Activated CD4-positive, alpha-beta memory T cell treated with anti-CD3 and anti-CD28 coated beads, Interleukin-2, amount 10 ng/mL, durations not matched to agents 7 days and 5 days (primary cell): ENCODE data around the gene CCDC106. TPM values are rescaled to one million over a fixed set of nuclear protein-coding genes. Genes with fewer than 3 reads are reported as not detected.

Source experiments
- CTCF ChIA-PET: fragments of 350-600 bp; sonication (Branson Sonifier 250); formaldehyde crosslinking; loops from one replicate; lab custom pipeline; 2021; ENCODE audit warnings: antibody characterized with exemption, inconsistent platforms; lab: Charles Lee
- POLR2A ChIA-PET: fragments of 350-600 bp; sonication (Branson Sonifier 250); formaldehyde crosslinking; loops from one replicate; lab custom pipeline; 2021; ENCODE audit warnings: antibody characterized with exemption; lab: Charles Lee
- DNase-seq: peaks from one replicate; pipeline ENCODE4 v3.0.0-alpha.2; 2020
- H3K27ac Mint-ChIP-seq: one replicate; pipeline ENCODE4 v1.8.0; 2021; ENCODE audit warnings: mild to moderate bottlenecking, mixed read lengths
- H3K27me3 Mint-ChIP-seq: one replicate; pipeline ENCODE4 v1.8.0; 2021; ENCODE audit warnings: mixed read lengths
- H3K36me3 Mint-ChIP-seq: one replicate; pipeline ENCODE4 v1.8.0; 2021; ENCODE audit warnings: low read depth, mixed read lengths
- H3K4me1 Mint-ChIP-seq: one replicate; pipeline ENCODE4 v1.8.0; 2021; ENCODE audit warnings: mixed read lengths
- H3K4me3 Mint-ChIP-seq: one replicate; pipeline ENCODE4 v1.8.0; 2021; ENCODE audit warnings: mild to moderate bottlenecking, mixed read lengths
- H3K9me3 Mint-ChIP-seq: one replicate; pipeline ENCODE4 v1.8.0; 2021; ENCODE audit warnings: mixed read lengths
- total RNA-seq, 2 experiments: library from RNA; stranded (reverse); gene quantifications; one replicate each; pipeline ENCODE4 v1.2.3, GENCODE V29; 2021

The CCDC106 gene
- total RNA-seq, 2 experiments from 2014 or later, result 3.7 to 3.8 TPM

DNA sequence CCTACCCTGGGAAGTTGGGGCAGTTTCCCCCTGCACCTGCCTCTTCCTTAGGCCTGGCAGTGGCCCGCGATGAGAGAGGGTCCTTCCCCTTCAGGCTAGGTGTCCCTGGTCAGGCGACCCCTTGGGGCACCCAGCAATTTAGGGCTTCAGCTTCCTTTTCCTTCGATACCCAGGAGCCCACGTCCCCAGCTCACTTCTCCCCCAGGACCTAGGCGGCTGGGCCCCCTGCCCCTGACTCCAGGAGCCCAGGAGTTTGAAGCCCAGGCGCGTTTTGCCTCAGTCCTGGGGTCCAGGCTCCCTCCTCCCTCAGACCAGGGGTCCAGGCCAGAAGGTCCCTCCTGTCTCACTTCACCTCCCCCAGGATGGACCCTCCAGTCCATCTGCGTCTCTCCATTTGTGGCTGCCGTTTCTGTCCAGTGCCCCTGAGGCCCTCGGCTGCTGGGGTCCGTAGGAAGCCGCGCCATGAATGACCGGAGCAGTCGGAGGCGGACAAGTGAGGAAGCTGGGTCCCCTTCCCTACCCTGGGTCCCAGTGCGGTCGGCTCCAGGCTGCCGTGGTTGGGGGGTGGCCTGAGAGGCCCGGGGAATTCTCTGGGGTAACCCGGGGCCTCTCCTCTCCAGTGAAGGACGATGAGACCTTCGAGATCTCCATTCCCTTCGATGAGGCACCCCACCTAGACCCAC is 714 bp downstream of the CCDC106 start:
- Mint-ChIP-seq H3K36me3 (peaks cover 12% of the 10 kb centered on the region), H3K27ac (no peak overlapping the region), H3K27me3 (no peaks in the 10 kb centered on the region), H3K9me3 (no peaks in the 10 kb centered on the region), H3K4me3 (peak overlapping the region; percentile 43), H3K4me1 (peaks cover 36% of the 10 kb centered on the region)
- ChIA-PET POLR2A (interaction anchor here (1.0 to 1.7 kb wide), 5 partner anchors 8 to 50 kb away, joined by 3 to 7 read pairs (median 4); partner anchors contain the start of genes FIZ1 and ZNF784), CTCF (interaction anchor here (2.4 kb wide), 1 partner anchor 15 kb away, joined by 19 read pairs; no protein-coding TSS in a partner anchor)
- no peak for DNase-seq

- H3K4me1 Mint-ChIP-seq, result peaks cover 29% of the 10 kb centered on the region
- H3K9me3 Mint-ChIP-seq, result no peaks in the 10 kb centered on the region
- H3K36me3 Mint-ChIP-seq, result peaks cover 12% of the 10 kb centered on the region
- H3K4me3 Mint-ChIP-seq, result peak overlapping the region; percentile 49
- ChIA-PET CTCF (no interaction called here), POLR2A (interaction anchor here (1.7 kb wide), 3 partner anchors 11 to 50 kb away, joined by 4 to 7 read pairs (median 4); partner anchors contain the start of gene FIZ1)
- H3K27me3 Mint-ChIP-seq, result no peaks in the 10 kb centered on the region
- no peak for DNase-seq
- H3K27ac Mint-ChIP-seq, result no peak overlapping the region
Measured at GRCh38 chr19:55649268-55650125, 1.5 kb downstream of the CCDC106 start.

DNA sequence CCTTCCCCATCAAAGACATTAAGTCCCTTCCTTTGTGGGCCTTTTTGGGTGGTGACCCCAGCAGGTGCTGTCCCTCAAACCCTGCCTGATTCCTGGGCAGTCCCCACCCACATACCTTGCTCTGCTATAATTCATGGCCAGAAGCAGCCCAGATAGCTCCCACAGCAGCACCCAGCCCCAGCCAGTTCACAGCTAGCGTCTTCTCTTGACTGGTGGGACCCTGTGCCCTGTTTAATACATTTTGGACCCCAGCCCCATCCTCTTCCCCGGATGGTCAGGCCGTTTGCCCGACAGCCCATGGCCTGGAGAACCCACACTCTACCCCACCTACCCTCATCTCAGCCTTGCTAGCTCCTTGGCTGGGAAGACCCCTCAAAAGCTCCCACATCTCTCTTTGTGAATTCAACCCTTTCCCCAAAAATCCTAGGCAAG is 2.1 kb downstream of the CCDC106 start:
- Mint-ChIP-seq H3K27me3 (no peaks in the 10 kb centered on the region), H3K4me1 (peaks cover 26% of the 10 kb centered on the region), H3K4me3 (no peak overlapping the region), H3K36me3 (peaks cover 12% of the 10 kb centered on the region), H3K27ac (no peak overlapping the region), H3K9me3 (no peaks in the 10 kb centered on the region)
- ChIA-PET POLR2A (interaction anchor here (1.7 kb wide), 1 partner anchor 51 kb away, joined by 4 read pairs; the partner anchor contains the start of gene FIZ1), CTCF (no interaction called here)
- no peak for DNase-seq

DNA sequence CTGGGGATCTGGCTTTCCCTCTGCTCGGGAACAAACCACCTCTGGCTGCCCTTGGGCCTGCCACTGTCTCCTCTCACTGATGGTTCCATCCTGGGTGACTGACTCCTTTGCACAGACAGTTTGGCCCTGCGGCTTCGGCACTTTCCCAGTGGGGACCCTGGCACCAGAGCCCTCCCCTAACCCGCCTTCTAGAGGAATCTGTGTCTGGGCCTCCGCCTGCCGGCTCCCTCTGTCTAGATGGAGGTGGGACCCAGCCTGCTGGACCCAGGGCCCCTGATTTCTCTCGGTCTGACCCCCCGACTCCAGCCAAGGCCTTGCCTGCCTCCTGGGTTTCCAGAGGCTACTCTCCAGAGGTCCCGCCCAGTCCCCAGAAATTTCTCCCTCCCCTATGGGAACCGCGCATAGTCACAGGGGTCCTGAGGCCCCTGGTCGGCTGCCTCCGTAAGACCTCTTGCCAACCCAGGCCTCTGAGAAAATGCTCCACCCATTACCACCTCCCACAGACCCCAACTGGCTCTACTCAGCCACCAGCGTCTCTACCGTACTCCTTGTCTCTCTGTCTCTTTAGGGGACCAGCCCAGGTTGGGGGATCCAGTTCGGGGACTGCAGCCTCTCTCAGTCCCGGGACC is 2.7 kb downstream of the CCDC106 start:
- no peak overlapping the region for H3K4me3 Mint-ChIP-seq
- DNase-seq, result no peak
- no peaks in the 10 kb centered on the region for H3K9me3 Mint-ChIP-seq
- ChIA-PET CTCF (no interaction called here), POLR2A (no interaction called here)
- H3K36me3 Mint-ChIP-seq, result peaks cover 12% of the 10 kb centered on the region
- H3K27me3 Mint-ChIP-seq, result no peaks in the 10 kb centered on the region
- H3K4me1 Mint-ChIP-seq, result peaks cover 22% of the 10 kb centered on the region
- no peak overlapping the region for H3K27ac Mint-ChIP-seq

GRCh38 chr19:55651236-55651635 is 3.2 kb downstream of the CCDC106 start:
- H3K4me3 Mint-ChIP-seq, result no peak overlapping the region
- ChIA-PET CTCF (no interaction called here), POLR2A (no interaction called here)
- H3K27me3 Mint-ChIP-seq, result no peaks in the 10 kb centered on the region
- no peak for DNase-seq
- peaks cover 27% of the 10 kb centered on the region for H3K4me1 Mint-ChIP-seq
- H3K27ac Mint-ChIP-seq, result no peak overlapping the region
- no peaks in the 10 kb centered on the region for H3K9me3 Mint-ChIP-seq
- H3K36me3 Mint-ChIP-seq, result peaks cover 16% of the 10 kb centered on the region

DNA sequence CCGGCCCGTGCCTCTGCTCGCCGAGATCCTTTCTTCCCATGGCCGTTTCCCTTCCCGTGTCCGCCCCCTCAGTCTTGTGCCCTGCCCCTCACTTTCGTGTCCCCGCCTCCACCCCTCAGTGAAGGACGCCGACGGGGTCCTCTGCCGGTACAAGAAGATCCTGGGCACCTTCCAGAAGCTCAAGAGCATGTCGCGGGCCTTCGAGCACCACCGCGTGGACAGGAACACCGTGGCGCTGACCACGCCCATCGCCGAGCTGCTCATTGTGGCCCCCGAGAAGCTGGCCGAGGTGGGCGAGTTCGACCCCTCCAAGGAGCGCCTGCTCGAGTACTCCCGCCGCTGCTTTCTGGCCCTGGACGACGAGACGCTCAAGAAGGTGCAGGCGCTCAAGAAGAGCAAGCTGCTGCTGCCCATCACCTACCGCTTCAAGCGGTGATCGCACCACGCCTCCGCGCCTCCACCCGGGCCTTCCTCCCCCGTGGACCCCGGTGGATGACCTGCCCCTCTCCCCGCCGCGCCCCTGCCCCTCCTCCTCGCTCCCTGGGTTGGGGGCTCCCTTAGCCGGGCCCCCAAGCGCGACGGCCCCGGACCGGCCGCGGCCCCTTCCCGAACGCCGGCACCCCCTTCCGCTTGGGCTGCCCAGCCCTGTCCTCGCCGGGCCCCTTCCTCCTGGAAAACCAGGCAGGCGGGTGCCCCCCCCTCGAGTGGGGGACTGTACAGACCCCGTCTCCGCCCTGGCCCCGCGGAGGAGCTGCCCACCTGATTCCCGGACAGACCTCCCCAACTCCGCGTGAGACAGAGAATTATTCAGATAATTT is 4.5 kb downstream of the CCDC106 start:
- Mint-ChIP-seq H3K36me3 (peaks cover 22% of the 10 kb centered on the region), H3K4me1 (peaks cover 35% of the 10 kb centered on the region), H3K27ac (no peak overlapping the region), H3K9me3 (no peaks in the 10 kb centered on the region), H3K4me3 (peak overlapping the region; percentile 24), H3K27me3 (no peaks in the 10 kb centered on the region)
- ChIA-PET CTCF (interaction anchor here (0.7 to 3.0 kb wide), 11 partner anchors 8 to 572 kb away, joined by 3 to 25 read pairs (median 4); partner anchors contain the start of genes FIZ1, ZNF524, ZNF581 and ZNF865), POLR2A (interaction anchor here (0.6 to 2.5 kb wide), 3 partner anchors 10 to 21 kb away, joined by 3 to 23 read pairs (median 3); partner anchors contain the start of gene ZNF581)
- no peak for DNase-seq

DNA sequence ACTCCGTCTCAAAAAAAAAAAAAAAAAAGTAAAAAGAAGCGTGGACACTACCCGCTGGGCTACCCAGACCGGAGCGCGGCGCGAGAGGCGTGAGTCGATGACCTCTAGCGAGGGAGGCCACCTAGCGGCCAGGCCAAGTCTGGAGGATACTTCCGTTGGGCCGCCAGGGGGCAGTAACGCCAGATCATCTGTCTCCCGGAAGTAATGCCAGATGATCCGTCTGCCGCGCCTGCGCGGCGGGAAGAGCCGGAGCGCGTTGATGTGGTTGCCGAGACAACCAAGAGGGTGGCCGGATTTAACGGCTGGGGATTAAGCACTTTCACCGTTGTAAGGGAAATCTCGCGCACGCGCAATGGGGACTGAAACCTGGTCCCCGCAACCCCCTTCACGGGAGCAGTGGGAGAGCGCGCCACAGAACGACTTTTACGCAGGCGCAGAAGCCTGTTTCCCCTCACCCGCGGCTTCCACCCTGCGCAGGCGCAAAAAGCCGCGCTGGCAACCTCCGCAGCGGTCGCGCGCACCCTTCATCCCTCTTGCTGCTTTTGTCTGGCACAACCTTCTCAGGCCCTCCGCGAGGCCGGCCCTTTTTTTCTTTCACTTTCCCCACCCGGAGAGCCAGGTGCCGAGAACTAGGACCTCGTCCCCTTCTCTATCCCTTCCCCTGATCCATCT is 5.8 kb downstream of the CCDC106 start:
- H3K4me1 Mint-ChIP-seq, result peaks cover 40% of the 10 kb centered on the region
- DNase-seq, result peak; percentile 98
- peak overlapping the region; percentile 83 for H3K4me3 Mint-ChIP-seq
- CTCF ChIA-PET, result interaction anchor here (0.7 to 3.0 kb wide), 33 partner anchors 8 to 1464 kb away, joined by 3 to 25 read pairs (median 4); partner anchors contain the start of genes EPN1, FIZ1, KMT5C and MBOAT7
- H3K27me3 Mint-ChIP-seq, result no peaks in the 10 kb centered on the region
- H3K9me3 Mint-ChIP-seq, result no peaks in the 10 kb centered on the region
- H3K27ac Mint-ChIP-seq, result peak overlapping the region; percentile 94
- H3K36me3 Mint-ChIP-seq, result peaks cover 27% of the 10 kb centered on the region
- POLR2A ChIA-PET, result interaction anchor here (0.6 to 2.5 kb wide), 17 partner anchors 9 to 246 kb away, joined by 3 to 23 read pairs (median 5); partner anchors contain the start of genes FIZ1, NAT14, UBE2S and ZNF524

- CTCF ChIA-PET, result interaction anchor here (0.6 to 3.0 kb wide), 24 partner anchors 9 to 1465 kb away, joined by 3 to 25 read pairs (median 5); partner anchors contain the start of genes EPN1, FIZ1, KMT5C and MBOAT7
Measured at GRCh38 chr19:55654323-55654867, 6.4 kb downstream of the CCDC106 start.

DNA sequence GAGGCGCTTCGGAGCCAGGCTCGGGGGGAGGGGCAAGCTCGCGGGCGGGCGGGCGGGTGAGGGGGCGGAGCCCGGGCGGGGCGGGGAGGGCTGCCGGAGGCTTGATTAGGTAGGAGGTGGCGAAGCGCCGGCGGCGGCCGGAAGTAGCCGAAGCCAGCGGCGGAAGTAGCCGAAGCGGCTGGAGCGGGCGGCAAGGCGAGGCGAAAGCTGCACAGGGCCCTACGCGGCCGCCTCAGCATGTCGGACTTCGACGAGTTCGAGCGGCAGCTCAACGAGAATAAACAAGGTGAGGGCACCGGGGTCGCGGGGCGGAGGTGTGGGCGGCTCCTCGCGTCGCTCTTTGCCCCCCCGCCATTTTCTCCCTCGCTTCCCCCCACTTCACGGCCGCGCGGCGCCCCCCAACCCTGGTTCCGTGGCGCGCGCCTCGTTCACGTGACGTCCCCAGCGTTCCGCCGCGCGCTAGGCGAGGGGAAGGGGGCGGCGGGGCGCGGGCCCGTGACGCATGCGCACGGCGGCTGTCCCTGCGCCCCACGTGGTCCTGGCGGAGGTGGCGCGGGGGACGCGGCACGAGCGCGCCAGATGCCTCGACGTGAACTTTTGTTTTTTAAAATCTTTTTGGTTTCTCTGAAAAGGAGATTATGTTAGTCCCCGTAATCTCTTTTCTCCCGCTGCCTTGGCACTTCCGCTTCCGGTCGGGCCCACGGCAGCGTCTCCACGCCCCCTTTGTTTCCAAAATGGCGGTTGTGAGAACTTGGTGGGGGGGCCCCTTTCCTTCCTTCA is 7.0 kb downstream of the CCDC106 start, which contains the start of gene U2AF2:
Gene U2AF2 (plus strand): TSS at position 168 of the 780 bp plus-strand sequence. CDS start 70 bp downstream, at position 238.
- Mint-ChIP-seq H3K4me1 (peaks cover 41% of the 10 kb centered on the region), H3K27me3 (no peaks in the 10 kb centered on the region), H3K36me3 (peaks cover 35% of the 10 kb centered on the region), H3K27ac (peak within 1 kb of the TSS; percentile 94), H3K4me3 (peak within 1 kb of the TSS; percentile 83), H3K9me3 (no peaks in the 10 kb centered on the region)
- ChIA-PET POLR2A (interaction anchor here (0.5 to 2.5 kb wide), 22 partner anchors 9 to 316 kb away, joined by 3 to 23 read pairs (median 4); partner anchors contain the start of genes FIZ1, KMT5C, NAT14 and TMEM238), CTCF (interaction anchor here (0.6 to 3.0 kb wide), 24 partner anchors 9 to 1466 kb away, joined by 3 to 25 read pairs (median 5); partner anchors contain the start of genes EPN1, FIZ1, KMT5C and MBOAT7)
- peak; percentile 96 for DNase-seq

More at GRCh38 chr19:55654323-55654867, 6.4 kb downstream of the CCDC106 start:
- peaks cover 29% of the 10 kb centered on the region for H3K36me3 Mint-ChIP-seq
- peak overlapping the region; percentile 83 for H3K4me3 Mint-ChIP-seq
- POLR2A ChIA-PET, result interaction anchor here (0.5 to 2.5 kb wide), 22 partner anchors 10 to 315 kb away, joined by 3 to 23 read pairs (median 4); partner anchors contain the start of genes FIZ1, KMT5C, NAT14 and TMEM238
- no peaks in the 10 kb centered on the region for H3K9me3 Mint-ChIP-seq
- peak overlapping the region; percentile 94 for H3K27ac Mint-ChIP-seq
- peaks cover 41% of the 10 kb centered on the region for H3K4me1 Mint-ChIP-seq
- H3K27me3 Mint-ChIP-seq, result no peaks in the 10 kb centered on the region
- DNase-seq, result peak; percentile 100

DNA sequence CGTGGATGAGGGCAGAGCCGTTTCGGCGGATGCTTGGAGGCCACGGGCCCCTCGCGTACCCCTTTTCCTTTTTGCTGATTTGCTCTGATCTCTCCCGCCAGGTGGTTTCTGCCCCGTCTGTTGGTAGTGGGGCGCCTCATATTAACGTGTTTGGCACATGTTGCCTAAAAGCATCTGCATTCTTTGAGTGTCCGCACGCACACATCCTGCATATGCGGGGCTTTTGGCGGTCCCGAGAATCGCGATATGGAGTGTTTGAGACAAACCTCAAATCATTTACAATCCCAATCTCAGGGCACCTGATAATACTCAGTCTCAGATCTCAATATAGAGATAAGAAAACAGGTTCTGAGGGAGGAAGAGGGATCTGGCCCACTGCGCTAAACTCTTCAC is 7.6 kb downstream of the CCDC106 start:
- H3K9me3 Mint-ChIP-seq, result no peaks in the 10 kb centered on the region
- POLR2A ChIA-PET, result no interaction called here
- peaks cover 41% of the 10 kb centered on the region for H3K36me3 Mint-ChIP-seq
- CTCF ChIA-PET, result interaction anchor here (0.6 to 1.8 kb wide), 2 partner anchors 17 to 28 kb away, joined by 5 read pairs; no protein-coding TSS in a partner anchor
- H3K27ac Mint-ChIP-seq, result peak overlapping the region; percentile 94
- peaks cover 46% of the 10 kb centered on the region for H3K4me1 Mint-ChIP-seq
- no peak for DNase-seq
- no peaks in the 10 kb centered on the region for H3K27me3 Mint-ChIP-seq
- H3K4me3 Mint-ChIP-seq, result peak overlapping the region; percentile 83
